ENCODE data around the gene OAT.
"Not testable (repeated sequence)": the region's sequence is repeated elsewhere in the genome, so short reads cannot be mapped to it uniquely, and the experiment has no call there.

Gene OAT

DNA sequence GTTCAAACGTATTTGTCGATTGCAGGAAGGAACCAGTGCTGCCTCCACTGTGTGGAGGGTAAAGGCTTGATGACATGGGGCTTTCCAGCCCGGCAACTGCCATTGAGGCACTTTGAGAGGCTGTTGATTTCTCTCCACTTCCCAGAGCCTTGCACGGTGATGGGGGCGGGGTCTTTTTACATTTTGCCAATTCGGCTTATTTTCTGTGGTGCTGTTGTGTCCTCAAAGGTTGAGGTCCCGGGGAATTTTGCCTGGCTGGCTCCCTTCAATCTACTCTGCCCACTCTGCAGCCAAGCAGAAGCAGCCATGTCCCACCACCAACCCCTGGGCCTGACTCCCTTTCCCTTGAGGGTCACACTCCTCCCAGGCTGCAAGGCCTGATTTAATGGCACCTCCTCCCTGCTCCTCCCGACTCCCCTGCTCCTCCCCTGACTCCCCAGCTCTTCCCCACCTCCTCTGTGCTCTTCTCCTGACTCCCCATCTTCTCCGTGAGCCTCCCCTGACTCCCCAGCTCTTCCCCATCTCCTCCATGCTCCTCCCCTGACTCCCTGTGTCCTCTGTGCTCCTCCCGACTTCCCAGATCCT is 39.0 kb downstream of the OAT start:
- DNase-seq (ENCODE audit: low read depth in 1 of 2, low spot score in 1 of 2) = no peak

DNA sequence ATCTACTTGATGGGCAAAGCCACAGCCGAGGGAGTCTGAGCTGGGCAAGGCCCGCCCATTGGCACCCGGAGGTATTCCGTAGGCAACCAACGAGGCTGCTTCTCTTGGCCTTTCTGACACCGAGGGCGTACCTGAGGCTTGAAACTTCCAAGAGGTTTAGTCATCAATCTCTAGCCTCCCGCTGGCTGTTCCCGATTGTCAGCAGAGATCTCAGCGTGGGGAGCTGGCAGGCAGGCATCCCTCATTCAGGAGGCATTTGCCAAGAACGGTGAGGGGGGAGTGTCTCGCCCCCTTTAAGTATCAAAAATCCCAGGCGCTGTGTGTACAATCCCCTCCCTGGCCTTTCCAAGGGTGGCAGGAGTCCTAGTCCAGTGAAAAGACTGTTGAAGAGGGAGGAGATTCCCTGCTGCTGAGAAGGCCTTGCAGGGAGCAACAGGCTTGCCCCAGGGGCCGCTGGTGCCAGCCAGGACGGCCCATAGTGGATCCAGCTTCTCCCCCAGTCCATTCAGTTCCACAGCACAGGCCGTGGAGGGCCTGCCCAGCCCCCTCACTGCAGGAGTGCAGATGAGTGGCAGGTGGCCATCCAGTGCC is 39.7 kb downstream of the OAT start:
- DNase-seq (ENCODE audit: low read depth in 1 of 2, low spot score in 1 of 2) = no peak

DNA sequence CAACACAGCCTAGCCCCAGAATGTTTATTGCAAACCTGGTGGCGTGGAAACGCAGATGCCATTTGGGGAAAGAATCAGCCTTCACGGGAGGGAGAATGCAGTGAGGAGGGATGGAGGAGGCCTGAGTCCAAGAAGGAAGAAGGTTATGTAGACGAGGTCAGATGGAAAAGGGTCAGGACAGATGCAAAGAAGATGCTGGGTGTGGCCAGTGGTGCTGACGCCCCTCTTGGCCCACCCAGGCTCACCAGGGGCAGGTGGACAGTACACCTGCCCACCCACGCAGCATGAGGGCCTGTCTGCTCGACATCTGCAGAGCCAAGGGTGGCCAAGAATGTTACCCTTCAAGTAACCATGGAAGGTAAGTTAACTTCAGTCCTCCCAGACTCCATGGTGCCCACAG is 40.5 kb downstream of the OAT start:
- no peak for DNase-seq (ENCODE audit: low read depth in 1 of 2, low spot score in 1 of 2)

DNA sequence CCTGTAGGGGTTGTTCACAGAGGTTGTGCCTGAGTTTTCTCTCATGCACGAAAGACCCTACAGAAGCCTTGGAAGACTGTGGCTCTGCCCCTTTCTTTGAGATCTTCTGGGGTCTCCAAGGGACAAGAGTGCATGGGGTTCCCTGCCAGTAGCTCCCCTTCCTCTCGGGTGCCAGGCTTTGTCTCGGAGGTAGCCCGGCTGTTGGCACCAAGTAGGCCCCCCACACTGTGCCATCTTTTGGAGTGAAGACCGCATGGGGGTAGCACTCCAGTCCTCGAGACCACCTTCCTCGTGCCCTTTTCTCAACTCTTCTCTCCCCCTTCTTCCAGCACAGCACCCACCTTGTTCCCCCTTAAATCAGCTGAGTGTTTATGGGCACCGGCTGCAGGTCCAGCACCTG is 41.6 kb downstream of the OAT start:
- DNase-seq (ENCODE audit: low read depth in 1 of 2, low spot score in 1 of 2) = no peak

DNA sequence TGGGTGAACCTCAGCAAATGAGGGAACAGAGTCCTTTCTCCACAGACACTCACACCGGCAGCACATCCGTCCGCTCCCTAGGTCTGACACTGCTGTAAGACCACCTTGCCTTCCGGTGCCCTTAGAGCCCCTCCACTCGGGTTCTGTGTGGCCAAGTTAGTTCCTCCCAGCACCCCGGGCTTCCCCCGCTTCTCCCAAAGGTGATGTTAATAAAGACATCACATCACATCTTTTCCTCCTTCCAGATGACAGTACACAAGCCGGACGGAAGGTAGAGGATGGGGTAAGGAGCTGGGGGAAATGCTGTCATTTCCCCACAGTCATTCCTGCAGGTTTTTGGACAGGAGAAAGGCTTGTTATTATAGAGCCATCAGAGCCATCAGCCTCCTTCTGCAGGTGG is 42.3 kb downstream of the OAT start:
- DNase-seq (ENCODE audit: low read depth in 1 of 2, low spot score in 1 of 2) = no peak

DNA sequence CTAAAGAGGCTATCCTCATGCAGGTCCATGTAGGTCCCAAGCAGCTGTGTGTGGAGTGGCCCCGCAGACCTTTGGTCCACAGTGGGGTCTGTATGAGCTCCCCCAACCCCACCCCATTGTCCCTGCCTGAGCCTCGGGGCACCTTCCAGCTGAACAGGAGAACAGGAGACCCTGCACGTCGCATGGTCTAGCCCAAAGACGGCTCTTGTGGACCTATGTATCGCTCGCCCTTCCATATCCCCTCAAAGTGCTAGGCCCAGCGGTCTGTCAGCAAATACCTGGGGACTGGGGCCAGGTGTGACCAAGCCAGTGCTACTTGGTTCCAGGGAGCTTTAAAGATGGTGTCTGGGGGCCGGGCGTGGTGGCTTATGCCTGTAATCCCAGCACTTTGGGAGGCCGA is 43.0 kb downstream of the OAT start:
- no peak for DNase-seq (ENCODE audit: low read depth in 1 of 2, low spot score in 1 of 2)

DNA sequence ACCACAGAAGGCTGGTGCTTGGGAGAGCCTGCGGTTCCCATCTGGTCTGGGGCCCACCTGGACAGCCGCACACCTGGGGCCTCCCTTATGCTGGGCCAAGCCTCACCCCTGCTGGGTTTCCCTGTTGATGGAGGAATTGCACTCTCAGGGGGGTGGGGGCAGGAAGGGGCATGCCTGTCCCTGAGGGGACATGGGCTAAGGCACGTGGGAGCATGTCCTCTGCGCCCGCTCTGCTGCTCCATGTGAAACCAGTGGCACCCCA is 43.4 kb downstream of the OAT start:
- no peak for DNase-seq (ENCODE audit: low read depth in 1 of 2, low spot score in 1 of 2)

DNA sequence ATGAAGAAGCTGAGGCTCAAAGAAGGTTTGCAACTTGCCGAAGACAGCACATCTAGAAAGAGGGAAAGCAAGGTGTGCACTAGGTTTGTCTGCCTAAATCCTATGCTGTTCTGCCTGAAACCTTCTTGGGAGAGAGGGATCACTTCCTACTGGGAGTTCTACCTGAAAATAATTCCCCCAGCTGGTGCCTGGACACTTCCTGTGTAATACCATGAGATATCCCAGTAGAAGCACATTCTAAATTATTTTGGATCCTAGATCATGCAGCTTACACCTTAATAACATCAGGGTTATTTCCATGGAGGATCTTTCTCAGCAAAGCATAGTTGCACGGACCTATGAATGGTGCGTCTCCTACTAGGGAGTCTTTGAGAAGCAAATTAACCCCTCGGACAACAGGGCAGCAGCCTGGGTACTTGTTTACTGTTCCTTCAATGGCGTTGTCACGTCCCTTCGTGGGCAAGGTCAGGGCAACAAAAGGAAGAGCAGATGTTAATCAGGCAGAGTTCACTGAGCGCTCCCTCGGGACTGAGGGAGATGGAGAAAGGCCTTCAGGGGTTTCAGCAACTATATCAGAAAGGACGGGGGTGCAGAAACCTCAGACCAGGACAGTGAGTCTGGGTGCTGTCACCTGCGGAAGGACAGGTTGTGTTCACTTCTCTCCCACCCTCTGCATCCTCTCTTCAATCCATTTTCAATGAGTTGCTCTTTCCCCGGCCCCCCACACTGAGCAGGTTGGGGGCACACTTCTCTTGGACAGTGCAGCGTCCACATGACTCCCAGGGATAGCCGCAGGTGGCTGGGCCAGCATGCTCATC is 44.0 kb downstream of the OAT start:
- no peak for DNase-seq (ENCODE audit: low read depth in 1 of 2, low spot score in 1 of 2)

DNA sequence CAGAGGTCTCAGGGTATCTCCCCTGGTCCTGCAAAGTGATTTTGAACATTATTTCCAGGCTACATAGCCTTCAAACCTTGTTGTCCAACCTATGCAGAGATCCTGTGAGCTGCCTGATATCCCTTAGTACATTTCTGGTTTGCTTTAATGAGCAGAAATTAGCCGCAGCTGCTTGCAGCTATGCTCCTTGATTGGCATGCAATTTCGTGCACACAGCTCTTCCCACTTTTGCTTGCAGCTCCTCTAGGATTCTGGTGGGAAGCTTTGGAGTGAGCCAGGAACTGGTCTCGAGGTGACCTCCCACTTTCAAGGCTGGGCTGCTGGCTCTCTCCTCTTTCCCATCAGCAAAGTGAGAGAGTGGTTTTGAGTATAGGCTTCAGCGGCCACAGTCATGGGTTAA is 45.8 kb downstream of the OAT start:
- no peak for DNase-seq (ENCODE audit: low read depth in 1 of 2, low spot score in 1 of 2)

DNA sequence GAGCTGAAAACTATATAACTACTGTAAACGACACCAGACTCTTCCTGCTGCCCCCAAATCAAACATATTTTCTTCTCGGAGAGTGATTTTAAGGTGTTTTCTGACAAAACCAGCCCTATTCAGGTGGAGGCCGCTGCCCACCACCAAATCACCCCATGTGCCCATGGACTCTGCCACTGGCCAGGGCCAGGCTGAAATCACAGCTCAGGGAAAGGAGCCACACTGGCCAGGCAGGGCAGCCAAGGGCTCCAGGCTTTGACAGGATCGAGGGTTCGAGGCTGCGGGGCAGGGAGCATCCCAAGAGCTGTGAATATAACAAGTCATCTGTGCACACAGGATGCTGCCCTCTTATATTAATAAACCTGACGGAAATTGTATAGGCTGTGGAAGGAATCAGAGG is 48.3 kb downstream of the OAT start:
- DNase-seq (ENCODE audit: low read depth in 1 of 2, low spot score in 1 of 2) = no peak

DNA sequence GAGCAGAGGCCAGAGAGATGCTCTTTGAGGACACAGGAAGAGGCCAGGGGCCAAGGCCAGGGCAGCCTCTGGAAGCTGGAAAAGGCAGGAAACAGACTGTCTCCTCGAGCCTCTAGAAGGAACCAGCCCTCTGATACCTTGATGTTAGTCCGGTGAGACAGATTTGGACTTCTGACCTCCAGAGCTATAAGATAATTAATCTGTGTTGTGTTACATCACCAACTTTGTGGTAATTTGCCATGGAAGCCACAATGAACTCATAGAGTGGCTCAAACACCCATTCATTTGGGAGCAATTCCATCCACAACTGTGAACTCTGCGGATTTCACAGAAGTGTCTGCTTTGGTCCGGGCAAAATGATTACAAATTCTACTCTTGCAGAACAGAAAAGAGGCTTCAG is 48.7 kb downstream of the OAT start:
- no peak for DNase-seq (ENCODE audit: low read depth in 1 of 2, low spot score in 1 of 2)

DNA sequence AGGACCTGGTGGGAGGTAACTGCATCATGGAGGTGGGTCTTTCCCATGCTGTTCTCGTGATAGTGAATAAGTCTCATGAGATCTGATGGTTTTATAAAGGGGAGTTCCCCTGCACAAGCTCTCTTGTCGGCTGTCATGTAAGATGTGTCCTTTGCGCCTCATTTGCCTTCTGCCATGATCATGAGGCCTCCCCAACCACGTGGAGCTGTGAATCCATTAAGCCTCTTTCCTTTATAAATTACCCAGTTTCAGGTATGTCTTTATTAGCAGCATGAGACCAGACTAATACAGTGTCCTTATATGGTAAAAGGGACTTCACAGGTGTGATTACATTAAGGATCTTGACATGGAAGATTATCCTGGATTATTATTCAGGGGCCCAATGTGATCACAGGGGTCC is 49.2 kb downstream of the OAT start:
- not testable (repeated sequence) for DNase-seq (ENCODE audit: low read depth in 1 of 2, low spot score in 1 of 2)

DNA sequence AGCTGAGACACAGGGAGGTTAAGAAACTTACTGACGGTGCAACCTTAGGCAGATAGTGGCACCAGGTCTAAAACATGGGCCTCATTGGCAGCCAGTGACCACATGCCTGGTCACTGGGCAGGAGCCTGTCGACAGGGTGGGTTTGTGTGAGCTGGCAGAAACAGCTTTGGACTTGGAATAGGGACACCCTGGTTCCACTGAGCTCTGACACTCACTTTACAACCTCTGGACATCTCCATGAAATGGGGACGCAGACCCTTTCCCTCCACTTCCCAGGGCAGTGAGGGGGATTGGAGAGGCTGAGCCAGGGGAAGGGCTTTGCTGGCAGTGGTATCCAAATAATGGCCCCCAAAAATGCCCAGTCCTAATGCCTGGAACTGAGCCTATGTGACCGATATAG is 49.7 kb downstream of the OAT start:
- DNase-seq (ENCODE audit: low read depth in 1 of 2, low spot score in 1 of 2) = no peak

DNA sequence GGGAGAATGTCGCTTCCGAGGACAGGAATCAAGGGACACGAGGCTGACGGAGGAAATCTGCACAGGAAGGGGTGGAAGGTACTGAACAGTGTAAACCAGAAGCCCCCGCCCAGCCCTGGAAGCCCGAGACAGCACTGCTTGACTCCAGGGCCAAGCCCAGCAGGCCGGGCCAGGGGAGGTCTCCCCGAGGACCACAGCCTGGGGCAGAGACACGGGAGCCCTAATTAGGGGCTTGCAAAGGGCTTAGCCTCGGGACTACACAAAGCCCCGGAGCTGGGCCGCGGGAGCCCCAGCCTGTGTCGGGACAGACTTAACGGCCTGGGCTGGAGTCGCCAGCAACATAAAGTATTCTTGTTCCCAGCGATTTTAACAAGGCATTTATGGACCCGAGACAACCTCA is 50.8 kb downstream of the OAT start:
- DNase-seq (ENCODE audit: low read depth in 1 of 2, low spot score in 1 of 2) = no peak

DNA sequence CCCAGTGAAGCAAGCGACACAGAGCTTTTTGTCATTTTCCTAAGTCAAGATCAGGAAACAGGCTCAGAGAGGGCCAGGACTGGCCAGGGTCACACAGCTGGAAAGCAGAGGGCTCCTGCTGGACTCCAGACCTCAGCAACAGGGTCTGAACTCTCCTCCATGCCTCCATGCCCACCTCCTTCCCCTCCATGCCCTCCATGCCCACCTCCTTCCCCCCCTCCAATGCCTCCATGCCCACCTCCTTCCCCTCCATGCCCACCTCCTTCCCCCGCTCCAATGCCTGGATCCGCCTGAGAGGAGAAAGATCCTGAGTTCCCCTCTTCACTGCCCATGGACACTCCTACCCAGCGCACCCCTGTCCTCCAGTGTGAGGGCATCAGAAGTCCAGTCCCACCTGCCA is 51.3 kb downstream of the OAT start:
- no peak for DNase-seq (ENCODE audit: low read depth in 1 of 2, low spot score in 1 of 2)

DNA sequence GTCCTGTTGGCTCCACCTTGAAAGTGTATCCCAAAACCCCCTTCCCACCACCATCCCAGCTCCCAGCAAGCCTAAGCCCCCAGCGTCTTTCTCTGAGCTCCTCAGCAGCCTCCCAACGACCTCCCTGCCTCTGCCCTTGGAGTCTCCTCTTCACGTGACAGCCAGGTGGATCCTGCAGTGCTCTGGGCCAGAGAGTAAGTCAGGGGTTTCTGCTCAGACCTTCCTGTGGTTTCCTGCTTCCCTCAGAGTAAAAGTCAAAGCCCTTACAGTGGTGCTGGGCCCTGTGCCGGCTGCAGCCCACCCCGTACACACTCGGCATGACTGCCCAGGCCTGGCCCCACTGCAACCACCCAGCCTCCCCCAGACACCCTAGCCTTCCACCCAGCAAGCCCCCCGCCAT is 51.9 kb downstream of the OAT start:
- no peak for DNase-seq (ENCODE audit: low read depth in 1 of 2, low spot score in 1 of 2)

DNA sequence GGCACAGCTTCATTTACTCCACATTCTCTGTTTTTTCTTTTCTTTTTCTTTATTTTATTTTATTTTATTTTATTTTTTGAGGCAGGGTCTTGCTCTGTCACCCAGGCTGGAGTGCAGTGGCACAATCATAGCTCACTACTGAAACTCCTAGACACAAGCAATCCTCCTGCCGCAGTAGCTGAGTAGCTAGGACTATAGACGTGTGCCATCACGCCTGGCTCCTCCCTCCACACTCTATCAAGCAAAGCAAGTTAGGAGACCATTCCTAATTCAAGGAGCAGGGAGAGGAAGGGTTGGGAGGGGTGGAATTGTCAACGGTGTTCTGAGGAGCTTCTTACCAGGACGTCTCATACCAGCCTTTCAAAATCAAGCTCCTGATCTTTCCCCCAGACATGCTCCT is 52.4 kb downstream of the OAT start:
- DNase-seq (ENCODE audit: low read depth in 1 of 2, low spot score in 1 of 2) = no peak

DNA sequence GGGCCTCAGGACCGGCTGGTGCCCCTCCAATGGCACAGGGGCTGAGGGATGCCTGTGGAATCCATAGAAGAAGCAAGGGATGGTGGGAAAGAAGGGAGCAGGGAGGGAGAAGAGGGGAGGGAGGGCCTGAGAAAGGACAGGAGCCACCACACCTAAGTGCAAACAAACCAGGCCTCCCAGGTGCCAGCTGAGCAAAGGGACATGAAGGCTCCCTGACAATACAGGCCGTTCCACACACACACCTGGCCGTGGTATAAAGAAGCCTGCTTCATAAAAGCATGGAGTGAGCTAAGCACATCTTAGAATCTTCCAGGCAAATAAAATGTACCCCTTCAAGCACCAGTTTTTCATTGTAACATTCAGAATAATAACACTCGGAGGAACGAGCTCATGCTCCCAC is 54.0 kb downstream of the OAT start:
- no peak for DNase-seq (ENCODE audit: low read depth in 1 of 2, low spot score in 1 of 2)

DNA sequence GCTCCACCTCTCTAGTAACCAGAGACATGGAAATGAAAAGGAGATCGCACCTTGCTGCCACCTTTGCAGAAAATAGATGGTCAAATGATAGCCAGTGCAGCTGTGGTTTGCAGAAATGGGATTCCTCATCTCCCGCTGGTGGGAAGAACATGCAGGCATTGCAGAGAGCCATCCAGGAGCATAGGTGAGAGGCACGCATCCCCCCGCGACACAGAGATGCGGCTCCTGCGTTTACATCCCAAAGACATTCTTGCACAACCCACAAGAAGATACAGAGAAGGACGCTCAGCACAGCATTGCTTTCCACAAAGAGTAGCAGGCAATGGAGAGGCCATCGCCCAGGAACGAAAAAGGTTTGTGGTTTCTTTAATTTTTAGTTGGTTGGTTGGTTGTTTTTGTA is 56.2 kb downstream of the OAT start:
- DNase-seq (ENCODE audit: low read depth in 1 of 2, low spot score in 1 of 2) = no peak

DNA sequence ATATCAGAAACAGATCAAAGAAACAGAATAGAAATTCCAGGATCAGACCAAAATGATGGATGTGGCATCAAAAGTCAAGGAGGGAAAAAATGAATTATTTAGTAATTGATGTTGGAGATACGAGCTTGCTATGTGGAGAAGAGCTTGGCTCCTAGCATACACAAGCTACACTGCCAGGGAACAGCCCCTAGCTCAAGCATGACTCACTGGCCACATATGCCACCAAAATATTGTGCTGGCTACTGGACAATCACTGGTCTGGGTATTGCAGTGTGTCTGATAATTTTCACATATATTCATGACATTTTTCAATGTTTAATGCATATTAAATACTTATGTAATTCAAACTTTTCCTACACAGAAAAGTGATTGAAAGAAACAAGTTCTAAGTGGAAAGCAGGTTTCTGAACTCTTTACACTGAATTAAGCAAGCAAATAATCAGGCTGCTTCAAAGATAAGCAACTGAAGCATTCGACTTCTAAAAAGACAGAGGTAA is 59.3 kb downstream of the OAT start:
- DNase-seq (ENCODE audit: low read depth in 1 of 2, low spot score in 1 of 2) = no peak

DNA sequence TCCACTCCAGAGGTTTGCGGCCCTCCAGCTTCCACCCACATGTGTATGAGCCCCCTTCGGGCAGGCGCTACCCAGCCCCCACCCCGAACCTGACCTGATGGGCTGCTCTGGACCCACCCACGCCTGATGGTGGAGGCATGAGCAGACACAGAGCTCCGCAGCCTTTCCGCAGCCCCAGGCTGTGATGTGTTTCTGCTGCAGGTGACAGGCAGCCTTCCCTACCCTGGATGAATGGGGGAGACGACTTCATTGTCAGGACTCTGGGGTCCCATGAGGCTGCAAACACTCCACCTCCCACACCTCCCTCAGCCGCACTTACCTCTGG is 61.2 kb downstream of the OAT start:
- DNase-seq (ENCODE audit: low read depth in 1 of 2, low spot score in 1 of 2) = no peak

DNA sequence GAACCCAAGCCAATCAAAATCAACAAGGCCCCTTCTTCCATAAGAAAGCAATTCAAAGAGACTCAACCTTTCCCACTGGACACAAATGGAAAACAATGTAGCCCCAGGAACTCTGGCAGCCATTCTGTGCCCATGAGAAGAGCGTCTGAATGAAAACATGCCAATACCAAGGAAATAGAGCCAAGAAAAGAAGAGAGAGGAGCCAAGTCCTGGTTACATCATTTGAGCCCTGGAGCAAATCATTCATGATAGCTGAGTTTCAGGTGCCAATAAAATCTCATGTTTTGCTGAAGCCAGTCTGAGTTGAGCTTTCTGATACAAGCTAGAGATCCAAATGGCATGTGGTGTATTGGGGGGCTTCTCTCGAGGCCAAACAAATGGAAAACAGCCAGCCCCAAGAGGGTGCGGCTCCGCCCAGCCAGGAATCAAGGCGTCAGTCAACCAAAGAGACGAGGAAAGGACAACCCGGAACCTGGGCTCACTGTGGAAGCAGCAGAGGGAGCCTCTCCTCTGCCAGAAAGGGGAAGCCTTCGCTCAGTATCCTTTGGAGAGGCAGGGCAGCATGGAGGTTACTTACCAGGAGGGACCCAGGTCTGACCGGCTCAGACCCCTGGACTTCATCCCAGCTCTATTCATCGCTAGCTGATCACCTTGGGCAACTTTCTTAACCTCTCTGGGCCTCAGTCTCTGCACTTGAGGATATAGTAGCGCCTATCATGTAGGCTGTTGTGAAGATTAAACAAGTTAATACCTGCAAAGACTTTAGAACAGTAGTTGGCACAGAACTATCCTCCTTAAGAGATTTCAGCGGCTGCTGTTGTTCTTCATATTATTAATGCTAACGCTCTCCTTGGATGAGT is 61.8 kb downstream of the OAT start:
- no peak for DNase-seq (ENCODE audit: low read depth in 1 of 2, low spot score in 1 of 2)
